HEK293 (cell line): ENCODE data around the gene CARD11.

ENCODE experiments used
- CTCF ChIA-PET: fragments of 350-600 bp; formaldehyde crosslinking; extraction: SDS; loops from one replicate; lab custom pipeline; 2021; ENCODE audit warnings: antibody characterized with exemption; lab: Yijun Ruan, JAX
- POLR2A ChIA-PET: fragments of 300-600 bp; formaldehyde crosslinking; extraction: SDS; loops from one replicate; lab custom pipeline; 2020; ENCODE audit warnings: antibody characterized with exemption, inconsistent platforms; lab: Yijun Ruan, JAX
- H3K27ac ChIP-seq: fragments of 200-500 bp; sonication (Bioruptor generic); 2 replicates; pipeline ENCODE4 v1.5.1; 2014; ENCODE audit warnings: low read depth, low read length, control low read depth, inconsistent platforms; ENCODE audit errors: extremely low read depth
- H3K36me3 ChIP-seq, 2 experiments: fragments of 200-500 bp in 1 of 2; sonication (Bioruptor generic) in 1 of 2; 1 replicate in 1 of 2; 2 replicates in 1 of 2; pipeline ENCODE4 v1.5.1; 2014 to 2017; ENCODE audit warnings: inconsistent platforms in 2 of 2, low read length in 2 of 2; ENCODE audit not compliant: control insufficient read depth in 2 of 2, insufficient read depth in 1 of 2
- H3K4me1 ChIP-seq: fragments of 200-500 bp; sonication (Bioruptor generic); 2 replicates; pipeline ENCODE4 v1.5.1; 2014; ENCODE audit warnings: mild to moderate bottlenecking, low read length, inconsistent platforms; ENCODE audit not compliant: control insufficient read depth, insufficient read depth
- H3K4me3 ChIP-seq: 2 replicates; pipeline ENCODE4 v1.5.1; 2011; ENCODE audit warnings: low read depth, mild to moderate bottlenecking, control low read depth, low read length, moderate library complexity
- H3K9me3 ChIP-seq: fragments of 200-500 bp; sonication (Bioruptor generic); 2 replicates; pipeline ENCODE4 v1.5.1; 2014; ENCODE audit warnings: low read depth, low read length, inconsistent platforms; ENCODE audit not compliant: control insufficient read depth, insufficient read depth
- ATF2 ChIP-seq: fragments of 450-650 bp; formaldehyde crosslinking; IDR thresholded peaks from 2 replicates; pipeline ENCODE4 v1.5.1; 2016; ENCODE audit warnings: missing biosample characterization, missing genetic modification characterization, low read depth
- EGR2 ChIP-seq: fragments of 450-650 bp; formaldehyde crosslinking; IDR thresholded peaks from 2 replicates; pipeline ENCODE4 v1.5.1; 2016; ENCODE audit warnings: low read depth, missing biosample characterization, missing genetic modification characterization
- GLIS2 ChIP-seq: fragments of 450-650 bp; formaldehyde crosslinking; IDR thresholded peaks from 2 replicates; pipeline ENCODE4 v1.5.1; 2016; ENCODE audit warnings: missing biosample characterization, missing genetic modification characterization
- INSM2 ChIP-seq: fragments of 450-650 bp; formaldehyde crosslinking; IDR thresholded peaks from 2 replicates; pipeline ENCODE4 v1.5.1; 2016; ENCODE audit warnings: missing biosample characterization, missing genetic modification characterization
- OSR2 ChIP-seq: fragments of 450-650 bp; formaldehyde crosslinking; IDR thresholded peaks from 2 replicates; pipeline ENCODE4 v1.5.1; 2016; ENCODE audit warnings: missing biosample characterization, missing genetic modification characterization
- OVOL3 ChIP-seq: fragments of 450-650 bp; formaldehyde crosslinking; IDR thresholded peaks from 2 replicates; pipeline ENCODE4 v1.5.1; 2016; ENCODE audit warnings: missing biosample characterization, missing genetic modification characterization
- REST ChIP-seq: fragments of 450-650 bp; formaldehyde crosslinking; IDR thresholded peaks from 2 replicates; pipeline ENCODE4 v1.5.1; 2016; ENCODE audit warnings: missing biosample characterization, missing genetic modification characterization
- SETDB1 ChIP-seq: IDR thresholded peaks from one replicate; pipeline ENCODE4 v1.6.1; 2017; ENCODE audit warnings: mild to moderate bottlenecking, low read length, moderate library complexity, mixed read lengths; ENCODE audit not compliant: insufficient read length
- ZNF114 ChIP-seq: fragments of 450-650 bp; formaldehyde crosslinking; IDR thresholded peaks from 2 replicates; pipeline ENCODE4 v1.5.0; 2017; ENCODE audit warnings: missing biosample characterization, missing genetic modification characterization
- ZNF133 ChIP-seq: fragments of 450-650 bp; formaldehyde crosslinking; IDR thresholded peaks from 2 replicates; pipeline ENCODE4 v1.5.1; 2016; ENCODE audit warnings: missing biosample characterization, missing genetic modification characterization
- ZNF140 ChIP-seq: fragments of 450-650 bp; formaldehyde crosslinking; IDR thresholded peaks from 2 replicates; pipeline ENCODE4 v1.5.1; 2016; ENCODE audit warnings: missing biosample characterization, missing genetic modification characterization
- ZNF157 ChIP-seq: fragments of 450-650 bp; formaldehyde crosslinking; IDR thresholded peaks from 2 replicates; pipeline ENCODE4 v1.5.1; 2016; ENCODE audit warnings: missing biosample characterization, missing genetic modification characterization
- ZNF214 ChIP-seq: fragments of 450-650 bp; formaldehyde crosslinking; IDR thresholded peaks from 2 replicates; pipeline ENCODE4 v1.5.1; 2017; ENCODE audit warnings: missing biosample characterization, mild to moderate bottlenecking, missing genetic modification characterization, borderline replicate concordance
- ZNF248 ChIP-seq: fragments of 450-650 bp; formaldehyde crosslinking; IDR thresholded peaks from 2 replicates; pipeline ENCODE4 v1.5.1; 2017; ENCODE audit warnings: missing biosample characterization, missing genetic modification characterization
- ZNF335 ChIP-seq: fragments of 450-650 bp; formaldehyde crosslinking; conservative IDR thresholded peaks from 2 replicates; pipeline ENCODE4 v1.5.1; 2016; ENCODE audit warnings: missing biosample characterization, missing genetic modification characterization
- ZNF341 ChIP-seq: fragments of 450-650 bp; formaldehyde crosslinking; IDR thresholded peaks from 2 replicates; pipeline ENCODE4; 2016; ENCODE audit warnings: low read depth, missing biosample characterization, missing genetic modification characterization
- ZNF544 ChIP-seq: fragments of 450-650 bp; formaldehyde crosslinking; IDR thresholded peaks from 2 replicates; pipeline ENCODE4 v1.5.0; 2017; ENCODE audit warnings: missing biosample characterization, missing genetic modification characterization
- ZNF561 ChIP-seq: fragments of 450-650 bp; IDR thresholded peaks from 2 replicates; pipeline ENCODE4 v1.5.1; 2018; ENCODE audit warnings: missing biosample characterization, missing genetic modification characterization, borderline replicate concordance
- ZNF670 ChIP-seq: fragments of 450-650 bp; formaldehyde crosslinking; IDR thresholded peaks from 2 replicates; pipeline ENCODE4 v1.5.1; 2016; ENCODE audit warnings: missing biosample characterization, missing genetic modification characterization, low read depth

Gene CARD11

GRCh38 chr7:2945171-2945570, 98.5 kb downstream of the CARD11 start:
- ChIA-PET POLR2A (no interaction called here), CTCF (no interaction called here)
- H3K4me1 ChIP-seq, result no peaks in the 10 kb centered on the region
- H3K4me3 ChIP-seq, result no peak overlapping the region
- no peaks in the 10 kb centered on the region for H3K9me3 ChIP-seq
- no peaks in the 10 kb centered on the region for H3K36me3 ChIP-seq
- no peak overlapping the region for H3K27ac ChIP-seq
- no peak for TF ChIP-seq ZNF214
- TF ChIP-seq ATF2 (tag by site-specific recombination), result no peak
- no peak for TF ChIP-seq ZNF140 (tag by site-specific recombination)
- TF ChIP-seq ZNF114 (tag by site-specific recombination), result no peak
- TF ChIP-seq ZNF341, result no peak
- TF ChIP-seq ZNF561, result no peak
- TF ChIP-seq EGR2 (tag by site-specific recombination), result peak; percentile 14; the same call in 1 of the 2 replicates

GRCh38 chr7:2944739-2945138, 98.9 kb downstream of the CARD11 start:
- TF ChIP-seq REST (tag by site-specific recombination), result no peak
- TF ChIP-seq OSR2 (tag by site-specific recombination), result no peak
- no peak for TF ChIP-seq GLIS2 (tag by site-specific recombination)
- TF ChIP-seq INSM2 (tag by site-specific recombination), result no peak
- TF ChIP-seq ZNF335 (tag by site-specific recombination), result no peak
- no peak for TF ChIP-seq ATF2 (tag by site-specific recombination)
- TF ChIP-seq ZNF157 (tag by site-specific recombination), result no peak
- TF ChIP-seq ZNF114 (tag by site-specific recombination), result no peak
- no peak for TF ChIP-seq OVOL3 (tag by site-specific recombination)
- TF ChIP-seq ZNF133, result no peak
- no peak for TF ChIP-seq ZNF544
- no peak for TF ChIP-seq ZNF248 (tag by site-specific recombination)
- TF ChIP-seq SETDB1, result no peak
- TF ChIP-seq ZNF670 (tag by site-specific recombination), result no peak
- ChIA-PET CTCF (no interaction called here), POLR2A (no interaction called here)
- H3K36me3 ChIP-seq, result no peaks in the 10 kb centered on the region
- no peaks in the 10 kb centered on the region for H3K9me3 ChIP-seq
- no peaks in the 10 kb centered on the region for H3K4me1 ChIP-seq
- H3K4me3 ChIP-seq, result no peak overlapping the region
- H3K27ac ChIP-seq, result no peak overlapping the region
